HG03045 (cell line): ENCODE data around the gene LBP.
"Not testable (repeated sequence)": the region's sequence is repeated elsewhere in the genome, so short reads cannot be mapped to it uniquely, and the experiment has no call there.

Experiments used
- ATAC-seq: cut with Tn5 transposase; IDR thresholded peaks from one replicate; pipeline ENCODE4 v1.9.1; 2021; ENCODE audit warnings: mild to moderate bottlenecking, moderate library complexity; ENCODE audit not compliant: unreplicated experiment

The LBP gene

DNA sequence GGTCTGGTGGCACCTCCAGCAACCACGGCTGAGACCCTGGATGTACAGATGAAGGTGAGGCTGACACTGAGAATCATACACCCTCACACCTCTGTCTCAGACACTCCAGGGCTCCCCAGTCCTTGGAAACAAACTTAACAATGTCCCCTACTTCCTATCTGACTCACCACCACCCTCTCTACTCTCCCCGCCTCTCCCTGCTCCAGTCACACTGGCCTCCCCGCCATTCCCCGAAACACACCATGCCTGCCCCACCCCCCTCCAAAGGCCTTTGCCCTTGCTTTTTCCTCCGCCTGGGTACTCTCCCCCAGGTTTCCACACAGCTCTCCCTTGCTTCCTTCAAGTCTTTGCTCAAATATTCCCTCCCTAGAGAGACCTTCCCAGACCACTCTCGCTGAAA lies 26.1 kb upstream of the LBP start:
- ATAC-seq = no peak

DNA sequence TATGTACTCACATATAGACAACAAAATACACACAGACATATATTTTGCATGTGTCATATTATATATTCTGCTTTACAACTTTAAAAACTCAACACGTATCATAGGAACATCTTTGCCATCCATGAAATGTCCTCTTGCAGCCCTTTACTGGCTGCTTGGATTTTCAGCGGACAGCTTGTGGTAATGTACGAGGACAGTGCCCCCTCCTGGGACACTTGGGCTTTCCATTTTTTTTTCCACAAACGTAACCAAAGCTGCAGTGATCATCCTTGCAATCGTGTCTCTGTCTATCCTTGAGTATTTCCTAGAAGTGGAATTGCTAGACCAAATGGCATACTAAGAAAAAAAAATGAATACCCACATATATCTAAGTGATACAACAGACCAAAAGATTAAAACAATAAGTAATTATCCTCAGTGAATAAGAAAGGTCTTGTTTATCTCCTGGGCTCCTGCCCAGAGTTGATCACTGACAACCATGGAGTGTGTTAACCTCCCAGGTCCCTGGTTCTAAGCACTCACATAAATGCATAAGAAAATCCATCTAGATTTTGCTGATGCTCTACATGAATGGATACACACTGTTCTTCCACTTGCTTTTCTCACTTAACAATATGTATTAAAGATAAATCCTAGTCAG lies 24.2 kb upstream of the LBP start:
- ATAC-seq = no peak

DNA sequence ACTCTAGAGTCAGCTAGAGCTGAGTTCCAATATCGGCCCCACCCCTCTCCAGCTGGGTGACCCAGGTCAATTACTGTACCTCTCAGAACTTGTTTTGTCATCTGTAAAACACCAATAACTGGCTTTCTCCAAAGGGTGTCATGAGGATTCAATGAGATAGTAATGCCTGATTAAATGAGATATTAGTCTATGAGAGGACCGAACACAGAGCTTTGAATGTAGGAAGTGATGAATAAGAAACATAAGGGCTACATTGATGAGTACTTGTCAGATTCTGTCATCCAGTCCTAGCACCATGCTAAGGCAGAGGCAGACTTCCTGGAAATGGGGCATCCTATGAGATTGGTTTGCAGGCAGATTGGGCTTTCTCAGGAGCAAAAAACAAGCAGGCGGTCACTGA lies 22.1 kb upstream of the LBP start:
- ATAC-seq = no peak

DNA sequence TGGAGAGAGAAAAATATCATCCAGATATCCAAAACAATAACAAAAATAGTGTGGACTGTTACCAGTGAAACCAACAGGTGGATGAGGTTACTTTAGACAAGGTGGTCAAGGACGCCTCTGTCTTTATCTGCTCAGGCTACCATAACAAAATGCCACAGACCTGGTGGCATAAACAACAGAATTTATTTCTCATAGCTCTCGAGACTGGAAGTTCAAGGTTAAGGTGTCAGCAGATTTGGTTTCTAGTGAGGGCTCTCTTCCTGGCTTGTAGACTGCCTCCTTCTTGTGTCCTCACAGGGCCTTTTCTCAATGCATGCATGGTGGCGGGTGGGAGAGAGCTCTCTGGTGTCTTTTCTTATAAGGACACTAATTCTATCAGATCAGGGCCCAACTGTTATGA lies 21.1 kb upstream of the LBP start:
- no peak for ATAC-seq

DNA sequence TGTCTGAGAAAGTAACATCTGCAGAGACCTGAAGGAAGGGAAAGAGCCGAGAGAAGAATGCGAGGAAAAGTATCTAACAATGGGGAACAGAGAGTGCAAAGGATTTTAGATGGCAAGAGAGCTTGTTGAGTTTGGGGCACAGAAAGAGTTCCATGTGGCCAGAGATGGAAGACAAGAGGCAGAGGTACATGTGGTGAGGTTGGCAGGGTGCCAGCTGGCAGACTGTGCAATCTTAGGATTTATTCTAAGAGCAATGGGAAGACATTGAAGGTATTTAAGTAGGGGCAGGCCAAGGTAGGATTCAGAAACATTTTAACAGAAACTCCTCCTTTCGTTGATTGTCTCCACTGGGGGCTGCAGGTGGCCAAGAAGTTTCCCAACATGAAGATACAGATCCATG lies 20.4 kb upstream of the LBP start:
- ATAC-seq = no peak

DNA sequence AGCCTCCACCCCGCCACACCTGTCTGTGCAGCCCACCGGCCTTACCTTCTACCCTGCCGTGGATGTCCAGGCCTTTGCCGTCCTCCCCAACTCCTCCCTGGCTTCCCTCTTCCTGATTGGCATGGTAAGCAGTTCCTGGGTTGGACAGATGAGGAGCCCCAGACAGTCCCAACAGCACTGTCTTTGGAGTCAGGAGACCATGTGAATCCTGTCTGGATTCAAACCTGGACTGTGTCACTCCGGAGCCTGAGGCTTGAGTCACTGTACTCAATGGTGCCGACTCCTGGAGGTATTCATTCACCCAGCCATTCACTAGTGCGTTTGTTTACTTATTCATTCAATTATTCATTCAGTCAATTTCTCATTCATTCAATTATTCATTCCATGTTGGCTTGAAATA lies 20.0 kb upstream of the LBP start:
- no peak for ATAC-seq

DNA sequence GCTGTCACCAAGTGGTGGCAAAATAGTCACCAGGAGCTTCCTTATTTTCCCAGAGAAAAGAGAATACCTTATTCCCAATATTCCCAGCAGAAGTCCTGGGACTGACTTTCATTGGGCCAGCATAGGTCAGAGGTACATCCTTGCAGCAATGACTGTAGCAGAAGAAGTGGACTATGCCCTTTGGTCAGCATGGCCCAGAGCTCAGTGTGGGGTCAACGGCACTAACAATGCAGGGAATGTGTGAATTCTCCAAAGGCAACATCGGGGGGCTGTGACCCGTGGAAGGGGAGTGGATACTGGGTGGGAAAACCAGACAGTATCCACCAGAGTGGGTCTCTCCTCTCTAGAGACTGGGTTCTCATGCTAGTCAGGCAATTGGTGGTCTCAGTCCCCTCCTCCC lies 15.6 kb upstream of the LBP start:
- ATAC-seq = no peak

DNA sequence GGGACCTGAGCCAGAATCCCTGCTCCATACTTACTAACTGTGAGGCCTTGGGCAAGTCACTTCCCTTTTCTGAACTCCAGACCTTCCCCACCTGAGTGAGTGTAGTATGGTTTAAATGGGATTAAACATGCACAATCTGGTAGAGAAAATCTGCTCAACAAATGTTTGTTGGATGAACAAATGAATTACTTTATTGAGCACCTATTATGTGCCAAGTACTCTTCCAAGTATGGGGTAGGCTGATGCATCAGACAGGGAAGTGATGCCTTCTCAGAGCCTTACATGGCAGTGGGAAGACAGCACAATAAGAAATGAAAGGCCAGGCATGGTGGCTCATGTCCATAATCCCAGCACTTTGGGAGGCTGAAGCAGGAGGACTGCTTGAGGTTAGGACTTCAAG lies 15.0 kb upstream of the LBP start:
- no peak for ATAC-seq

DNA sequence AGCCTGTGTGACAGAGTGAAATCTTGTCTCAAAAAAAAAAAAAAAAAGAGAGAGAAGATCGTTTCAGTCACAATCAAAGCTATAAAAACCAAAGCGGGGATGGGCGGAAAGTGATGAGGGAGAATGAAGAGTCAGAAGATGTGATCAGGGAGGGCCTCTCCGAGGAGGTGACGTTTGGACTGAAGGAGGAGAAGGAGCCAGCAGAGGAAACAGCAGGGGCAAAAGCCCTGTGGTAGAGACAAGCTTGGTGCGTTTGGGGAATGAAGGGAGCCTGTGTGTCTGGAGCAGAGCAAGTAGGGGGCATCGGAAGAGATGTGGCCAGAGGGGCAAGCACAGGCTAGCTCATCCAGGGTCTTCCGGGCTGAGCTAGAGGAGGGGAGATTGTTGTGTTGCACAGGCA lies 14.5 kb upstream of the LBP start:
- ATAC-seq = no peak

DNA sequence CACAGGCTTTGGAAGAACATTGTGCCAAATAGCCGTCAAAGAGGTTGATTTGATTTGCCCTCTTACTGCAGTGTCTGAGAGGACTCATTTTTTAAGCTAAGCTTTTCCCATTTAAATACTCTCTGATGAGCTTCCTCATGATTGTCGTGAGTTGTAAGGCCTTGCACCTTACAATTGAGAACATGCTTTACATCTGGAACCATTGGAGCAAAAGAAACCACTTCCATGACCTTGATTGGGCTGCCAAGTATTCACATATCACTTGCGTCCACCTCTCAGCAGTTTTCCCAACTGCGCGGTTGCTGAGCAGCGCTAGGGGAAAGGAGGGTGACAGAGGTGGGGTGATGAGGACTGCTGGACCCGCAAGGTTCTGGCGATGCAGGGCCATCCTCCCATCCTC lies 12.3 kb upstream of the LBP start:
- no peak for ATAC-seq

DNA sequence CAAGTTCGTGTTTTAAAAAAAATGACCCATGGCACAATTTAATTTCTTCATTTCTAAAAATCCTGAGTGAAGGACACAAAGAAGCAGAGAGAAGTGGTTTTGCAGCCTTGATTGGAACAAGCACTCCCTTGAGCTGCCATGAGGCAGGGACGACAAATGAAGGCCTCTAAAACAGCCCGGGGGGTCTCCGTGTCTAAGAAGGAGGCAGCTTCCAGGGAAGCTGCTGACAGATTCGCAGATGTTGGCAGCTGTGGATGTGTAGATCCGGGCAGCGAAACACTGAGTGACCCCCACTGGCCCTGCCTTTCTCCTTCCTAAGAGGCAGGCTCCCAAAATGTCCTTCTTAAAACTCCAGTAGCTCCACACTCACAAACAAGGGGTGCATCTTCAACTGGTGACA lies 9.6 kb upstream of the LBP start:
- no peak for ATAC-seq

DNA sequence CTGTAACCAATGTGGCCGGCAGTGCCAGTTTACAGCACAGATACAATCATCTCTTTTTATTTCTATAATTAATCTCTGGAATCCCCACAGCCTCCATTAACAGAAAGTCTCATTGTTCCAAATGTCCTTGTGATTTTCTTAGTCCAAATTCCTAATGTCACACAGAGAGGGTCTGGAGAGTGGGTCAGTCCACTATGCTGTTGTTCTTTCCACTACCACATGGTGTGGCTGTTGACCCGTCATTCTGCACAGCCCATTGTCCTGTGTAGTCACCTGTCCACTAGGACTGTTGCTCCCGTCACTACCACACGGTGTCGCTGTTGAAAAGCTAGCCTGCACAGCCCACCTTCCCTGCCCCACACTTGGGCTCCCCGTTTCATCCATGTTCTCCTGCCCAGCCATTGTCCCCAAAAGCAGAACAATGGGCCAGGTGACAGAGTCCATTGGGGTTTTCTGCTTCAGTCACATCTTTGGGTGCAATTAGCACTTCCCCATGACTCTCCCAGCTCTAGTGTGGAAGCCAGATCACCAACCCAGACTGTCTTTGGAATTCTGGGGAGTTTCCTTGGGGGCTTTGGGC lies 8.6 kb upstream of the LBP start:
- ATAC-seq = no peak

DNA sequence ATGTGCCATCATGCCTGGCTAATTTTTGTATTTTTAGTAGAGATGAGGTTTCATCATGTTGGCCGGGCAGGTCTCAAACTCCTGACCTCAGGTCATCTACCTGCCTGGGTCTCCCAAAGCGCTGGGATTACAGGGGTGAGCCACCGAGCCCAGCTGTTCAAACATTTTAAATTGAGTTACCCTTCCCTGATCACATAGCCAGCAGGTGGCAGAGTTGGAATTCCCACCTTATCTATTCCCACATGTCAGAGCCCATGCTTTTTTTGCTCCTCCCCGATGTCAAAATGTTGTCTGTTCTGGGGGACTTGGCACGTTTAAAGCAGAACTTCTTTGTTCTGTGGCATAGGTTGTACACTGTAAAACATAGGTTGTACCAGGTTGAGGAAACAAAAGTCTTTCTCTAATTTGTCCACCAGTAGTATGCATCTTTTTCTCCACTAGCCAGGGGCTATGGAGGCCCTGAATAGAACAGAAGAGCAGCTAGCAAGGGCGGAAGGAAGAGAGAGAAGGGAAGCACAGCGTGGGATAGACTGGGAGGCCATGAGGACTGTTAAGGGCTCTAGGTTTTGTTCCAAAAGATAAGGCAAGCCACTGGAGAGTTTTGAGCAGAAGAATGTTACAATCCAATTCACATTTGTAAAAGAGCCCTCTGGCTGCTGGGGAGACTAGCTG lies 7.3 kb upstream of the LBP start:
- ATAC-seq = no peak

DNA sequence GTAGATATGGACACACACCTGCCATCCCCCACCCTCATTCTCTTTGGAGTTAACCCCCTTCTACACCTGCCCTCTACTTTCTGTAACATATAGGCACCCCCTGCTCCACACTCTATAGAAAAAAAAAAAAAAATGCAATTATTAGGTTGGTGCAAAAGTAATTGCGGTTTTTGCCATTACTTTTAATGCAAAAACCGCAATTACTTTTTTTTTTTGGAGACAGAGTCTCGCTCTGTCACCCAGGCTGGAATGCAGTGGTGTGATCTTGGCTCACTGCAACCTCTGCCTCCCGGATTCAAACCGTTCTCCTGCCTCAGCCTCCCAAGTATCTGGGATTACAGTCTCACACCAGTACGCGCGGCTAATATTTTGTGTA lies 6.8 kb upstream of the LBP start:
- not testable (repeated sequence) for ATAC-seq

DNA sequence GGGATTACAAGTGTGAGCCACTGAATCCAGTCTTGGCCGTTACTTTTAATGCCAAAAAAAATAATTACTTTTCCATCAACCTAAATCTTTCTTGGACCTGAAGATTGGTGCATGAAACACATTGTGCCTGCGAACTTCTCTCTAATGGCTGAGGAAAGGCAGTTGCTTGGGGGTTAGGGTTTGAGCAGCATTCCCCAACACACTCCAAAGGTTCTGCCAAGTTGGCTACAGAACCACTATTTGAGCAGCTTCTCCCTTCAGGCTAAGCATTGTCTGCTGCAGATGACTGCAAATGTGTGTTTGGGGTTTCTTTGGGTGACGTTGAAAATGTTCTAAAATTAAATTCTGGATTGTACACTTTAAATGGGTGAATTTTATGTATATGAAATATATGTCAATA lies 6.3 kb upstream of the LBP start:
- ATAC-seq = no peak

DNA sequence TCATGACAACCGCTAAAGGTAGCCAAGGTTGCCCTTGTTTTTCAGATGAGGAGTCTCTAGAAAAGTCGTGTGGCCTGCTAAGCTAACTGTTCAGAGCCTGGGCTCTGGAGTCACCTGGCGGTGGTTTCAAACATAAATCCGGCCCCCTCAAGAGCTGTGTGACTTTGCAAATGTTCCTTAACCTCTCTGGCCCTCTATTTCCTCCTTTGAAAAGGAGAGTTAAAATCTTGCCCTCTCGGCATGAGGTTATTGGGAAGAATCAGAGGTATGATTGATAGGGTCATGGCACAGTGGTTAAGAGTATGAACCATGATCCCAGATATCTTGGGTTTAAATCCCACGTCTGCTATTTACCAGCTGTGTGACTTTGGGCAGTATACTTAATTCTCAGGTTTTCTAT lies 5.6 kb upstream of the LBP start:
- ATAC-seq = no peak

DNA sequence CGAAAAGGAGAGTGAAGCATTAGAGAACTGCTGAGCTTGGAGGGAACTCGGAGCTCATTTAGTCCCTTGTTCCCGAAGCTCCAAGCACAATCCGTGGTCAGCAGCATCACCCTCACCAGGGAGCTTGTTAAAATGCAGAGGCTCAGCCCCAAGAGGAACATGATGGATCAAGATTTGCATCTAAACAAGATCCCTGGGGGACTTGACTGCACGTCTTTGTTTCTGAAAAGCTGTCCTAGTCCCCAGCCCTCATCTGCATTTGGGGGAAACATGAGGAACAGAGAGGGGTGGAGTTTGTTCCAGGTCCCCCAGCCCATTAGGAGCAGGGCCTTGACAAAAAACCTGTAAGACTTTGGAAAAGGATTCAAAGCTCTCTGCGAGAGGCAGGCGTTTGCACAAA lies 4.1 kb upstream of the LBP start:
- ATAC-seq = no peak

DNA sequence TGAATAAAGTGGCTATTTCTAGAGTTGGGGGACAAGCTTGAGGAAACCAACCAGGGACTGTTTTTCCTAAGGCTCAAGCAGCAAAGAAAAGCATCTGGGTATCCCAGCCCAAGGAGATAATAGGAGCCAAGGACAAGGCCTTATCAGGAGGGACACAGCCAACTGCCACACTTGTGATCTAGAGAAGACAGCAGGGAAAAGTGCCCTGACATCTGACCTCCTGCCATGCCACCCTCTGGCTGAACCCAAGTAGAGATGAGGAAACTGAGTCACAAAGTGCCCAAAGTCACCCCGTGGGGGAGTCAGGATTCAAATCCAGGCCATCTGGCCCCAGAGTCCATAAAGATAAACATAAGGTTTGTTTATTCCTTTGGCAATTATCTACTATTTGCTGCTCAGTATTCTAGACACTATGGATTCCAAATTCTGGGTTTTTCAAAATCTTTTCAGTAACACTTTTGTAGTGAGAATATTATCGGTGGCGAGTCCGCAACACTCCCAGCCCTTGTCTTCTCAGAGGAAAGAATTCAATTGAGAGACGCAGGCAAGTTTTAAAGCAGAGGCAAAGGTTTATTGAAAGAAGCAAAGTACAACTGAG lies 3.5 kb upstream of the LBP start:
- ATAC-seq = no peak

DNA sequence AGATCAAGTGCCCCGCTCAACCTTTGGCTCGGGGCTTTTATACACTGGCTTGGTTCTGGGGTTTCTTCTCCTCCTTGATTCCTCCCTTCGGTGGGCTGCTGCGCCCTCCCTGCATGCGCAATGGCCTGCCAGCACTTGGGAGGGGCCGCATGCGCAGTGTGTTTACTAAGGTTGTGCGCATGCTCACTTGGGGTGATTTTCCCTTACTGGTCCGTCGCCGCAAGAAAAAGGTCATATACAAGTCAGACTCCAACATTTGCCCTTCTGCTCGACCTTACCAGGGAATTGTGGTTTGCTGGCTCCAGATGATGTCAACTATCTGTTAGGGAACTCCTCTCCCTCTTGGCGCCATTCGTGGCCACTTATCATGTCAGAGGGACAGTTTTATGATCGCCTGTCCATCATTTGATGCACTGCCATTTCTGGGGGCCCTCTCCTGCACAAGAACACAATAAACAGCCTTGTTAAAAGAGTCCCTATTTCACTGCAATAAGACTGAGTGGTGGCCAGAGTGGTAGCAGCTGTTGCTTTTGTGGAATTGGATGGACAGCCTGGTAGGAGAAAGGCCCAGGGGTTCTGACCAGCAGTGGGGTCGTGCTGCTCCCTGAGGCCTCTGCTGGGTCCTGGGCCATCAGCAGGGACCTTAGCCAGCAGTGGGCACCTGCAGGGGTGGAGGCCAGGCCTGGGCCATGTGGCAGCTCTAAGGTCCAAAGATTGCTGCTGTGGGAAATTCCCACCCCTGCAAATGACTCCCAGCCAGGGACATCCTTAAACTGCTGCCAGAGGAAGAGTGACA lies 2.8 kb upstream of the LBP start:
- ATAC-seq = no peak

DNA sequence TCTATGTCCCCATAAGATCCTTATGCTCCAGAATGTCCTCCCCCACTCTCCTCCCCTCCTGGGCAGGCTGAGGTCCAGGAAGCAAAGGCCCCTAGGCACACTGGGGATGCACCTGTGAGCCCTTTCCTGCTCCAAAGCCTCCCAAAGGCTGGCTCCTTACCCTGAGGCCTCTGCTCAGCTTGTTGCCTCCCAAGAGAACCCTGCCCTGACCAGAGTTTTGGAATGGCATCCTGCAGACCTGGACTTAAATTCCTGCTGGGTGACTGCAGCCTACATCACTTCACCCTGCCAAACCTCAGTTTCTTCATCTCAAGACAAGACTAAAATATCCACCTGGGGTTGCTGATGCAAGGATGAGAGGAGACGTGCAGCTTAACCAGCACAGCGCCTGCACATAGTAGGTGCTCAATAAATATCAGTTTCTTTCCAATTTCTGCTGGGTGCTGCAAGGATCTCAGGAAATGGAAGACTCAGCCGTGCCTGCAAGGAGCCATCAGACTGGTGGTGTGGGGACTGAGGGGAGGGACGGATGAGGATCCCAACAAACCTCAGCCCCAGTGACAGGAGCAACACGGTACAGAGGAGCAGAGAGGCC lies 2.1 kb upstream of the LBP start:
- no peak for ATAC-seq

DNA sequence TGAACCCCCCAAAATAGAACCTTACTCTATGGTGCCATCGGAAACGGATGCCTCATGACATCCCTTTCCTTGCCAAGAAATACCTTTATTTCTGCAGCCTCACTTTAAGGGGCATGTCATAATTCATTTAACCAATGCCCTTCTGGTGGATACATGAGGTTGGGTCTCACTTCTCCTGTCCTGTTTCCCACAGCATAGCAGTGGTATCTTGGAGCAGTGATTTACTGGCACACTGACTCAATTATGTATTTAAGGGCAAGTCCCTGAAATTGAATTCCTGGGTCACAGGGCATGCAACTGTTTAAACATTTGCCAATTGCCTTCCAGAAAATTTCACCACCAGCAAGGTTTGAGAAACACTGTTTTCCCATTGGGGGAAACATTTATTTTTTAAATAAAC lies 639 bp upstream of the LBP start:
- no peak for ATAC-seq
